Choroid plexus epithelial cell (primary cell): ENCODE data around the gene CCK.

Experiments used
- DNase-seq: peaks from one replicate; pipeline ENCODE4 v3.0.0-alpha.2; 2010; ENCODE audit warnings: low read depth
- H3K4me3 ChIP-seq: 2 replicates; pipeline ENCODE4 v1.5.1; 2011; ENCODE audit warnings: low read depth, mild to moderate bottlenecking, control low read depth, low read length, moderate library complexity
- CTCF ChIP-seq: conservative IDR thresholded peaks from 2 replicates; pipeline ENCODE4 v1.5.1; 2011; ENCODE audit warnings: low read depth, mild to moderate bottlenecking, control low read depth, inconsistent platforms, low read length, moderate library complexity

Gene CCK

GRCh38 chr3:42216302-42216701 is 49.7 kb downstream of the CCK start:
- no peak overlapping the region for H3K4me3 ChIP-seq
- TF ChIP-seq CTCF: no peak
- DNase-seq: no peak

DNA sequence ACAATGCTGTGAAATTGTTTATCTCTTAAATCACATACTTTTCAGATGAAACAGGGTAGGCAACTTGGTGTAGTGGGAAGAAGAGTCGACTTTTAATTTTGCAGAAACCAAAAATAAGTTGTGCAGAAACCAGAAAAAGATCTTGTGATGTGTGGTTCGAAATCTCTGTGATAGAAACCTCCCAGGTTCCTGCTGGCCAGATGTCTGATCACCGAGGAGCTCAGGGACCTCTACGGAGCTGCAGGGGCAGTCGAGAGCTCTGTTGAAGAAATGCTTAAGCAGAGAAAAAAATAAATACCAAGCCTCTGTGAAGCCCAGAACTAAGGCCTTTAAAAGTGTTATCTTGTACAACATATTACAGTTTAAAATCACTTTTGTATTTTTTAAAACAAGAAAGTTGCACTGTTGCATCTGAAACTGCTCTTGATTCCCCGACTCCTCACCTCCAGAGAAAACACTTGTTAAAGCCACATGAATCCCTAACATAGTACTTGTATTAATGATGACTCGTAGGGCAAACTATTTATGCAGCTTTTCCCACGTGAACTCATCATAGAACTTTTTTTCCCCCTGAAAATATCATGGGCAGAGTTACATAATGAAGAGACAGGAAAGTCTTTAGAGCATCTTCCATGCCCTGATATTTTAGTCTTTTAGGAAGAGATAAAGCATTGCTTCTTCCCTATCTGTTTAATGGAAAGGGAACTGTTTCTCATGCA is 51.3 kb downstream of the CCK start:
- TF ChIP-seq CTCF: no peak
- DNase-seq: peak; percentile 29
- no peak overlapping the region for H3K4me3 ChIP-seq

DNA sequence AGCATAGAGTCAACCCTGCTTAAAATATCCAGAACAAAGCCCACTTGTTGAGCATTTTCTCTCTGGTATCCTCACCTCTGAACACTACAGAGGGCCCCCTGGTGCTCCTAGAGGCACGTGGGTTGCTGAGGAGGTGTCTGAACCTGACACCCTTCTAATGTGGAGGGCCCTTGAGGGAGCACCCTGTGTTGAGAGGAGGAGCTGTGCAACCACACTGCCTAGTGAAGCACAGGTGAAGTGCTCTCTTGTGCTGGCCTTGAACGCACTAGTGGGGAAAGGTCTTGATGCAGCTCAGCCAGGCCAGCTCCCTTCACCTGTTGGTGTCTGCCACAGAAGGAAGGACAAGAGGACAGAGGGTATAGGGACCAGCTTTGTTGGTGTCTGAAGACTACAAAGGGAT is 51.9 kb downstream of the CCK start:
- H3K4me3 ChIP-seq: no peak overlapping the region
- DNase-seq: no peak
- TF ChIP-seq CTCF: no peak

GRCh38 chr3:42213417-42213816 is 52.6 kb downstream of the CCK start:
- H3K4me3 ChIP-seq: no peak overlapping the region
- no peak for TF ChIP-seq CTCF
- DNase-seq: no peak

- TF ChIP-seq CTCF: no peak
- no peak overlapping the region for H3K4me3 ChIP-seq
- no peak for DNase-seq
Observed at GRCh38 chr3:42210726-42211125, 55.3 kb downstream of the CCK start.

- no peak for DNase-seq
- TF ChIP-seq CTCF: no peak
- H3K4me3 ChIP-seq: no peak overlapping the region
Observed at GRCh38 chr3:42209917-42210316, 56.1 kb downstream of the CCK start.
